Skeletal muscle tissue (tissue), 4 donors: ENCODE results near the gene CDK14. TPM values are rescaled to one million over a fixed set of nuclear protein-coding genes. Genes with fewer than 3 reads are reported as not detected.
A peak's percentile ranks its signal among the peaks of the same experiment; 100 is the strongest.

ENCODE experiments used
- H3K27ac ChIP-seq: one replicate; pipeline ENCODE4 v1.7.0; 2013; ENCODE audit warnings: mild to moderate bottlenecking, low read depth, low read length, inconsistent platforms
- H3K27me3 ChIP-seq, 3 donors: one replicate each; pipeline ENCODE4 v1.7.0; 2013; ENCODE audit warnings: low read length in 3 of 3; ENCODE audit not compliant: control insufficient read depth in 3 of 3, insufficient read depth in 3 of 3
- H3K36me3 ChIP-seq, 3 donors: one replicate each; pipeline ENCODE4 v1.7.0; 2013; ENCODE audit warnings: low read length in 3 of 3; ENCODE audit not compliant: control insufficient read depth in 3 of 3, insufficient read depth in 3 of 3
- H3K4me1 ChIP-seq, 3 donors: one replicate each; pipeline ENCODE4 v1.7.0; 2013; ENCODE audit warnings: low read length in 3 of 3, mild to moderate bottlenecking in 3 of 3; ENCODE audit not compliant: control insufficient read depth in 3 of 3, insufficient read depth in 3 of 3
- H3K4me3 ChIP-seq, 3 donors: one replicate each; pipeline ENCODE4 v1.7.0; 2013; ENCODE audit warnings: low read length in 3 of 3
- H3K9ac ChIP-seq, 3 donors: one replicate each; pipeline ENCODE4 v1.7.0; 2013; ENCODE audit warnings: low read length in 3 of 3, mild to moderate bottlenecking in 3 of 3, moderate library complexity in 2 of 3, low read depth in 1 of 3
- H3K9me3 ChIP-seq, 3 donors: one replicate each; pipeline ENCODE4 v1.7.0; 2013; ENCODE audit warnings: low read length in 3 of 3; ENCODE audit not compliant: control insufficient read depth in 3 of 3
- total RNA-seq: library from RNA; depleted of rRNA; stranded (reverse); fragments of >200 nt; gene quantifications from one replicate; pipeline ENCODE4 v1.2.3, GENCODE V29; 2014
- donor health status: Osteomylitis.

CDK14 gene
- total RNA-seq, 1 donor from 2014 or later: 25.1 TPM

DNA sequence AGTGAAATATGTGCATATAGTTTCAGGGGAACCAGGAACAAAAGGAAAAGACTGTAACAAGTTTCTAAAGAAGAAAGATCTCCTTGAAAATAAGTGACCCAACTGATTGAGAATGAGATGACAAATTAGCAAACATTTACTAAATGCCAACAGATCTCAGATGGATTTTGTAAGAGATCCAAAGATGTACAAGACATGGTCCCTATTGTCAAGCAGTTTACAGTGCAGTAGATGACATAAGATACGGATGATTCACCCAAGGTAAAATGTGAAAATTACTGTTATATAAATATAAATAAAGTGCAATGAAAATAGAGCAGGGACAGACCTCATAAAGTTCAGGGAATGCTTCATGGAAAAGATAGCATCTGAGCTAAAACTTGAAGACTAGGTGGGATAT lies 546.6 kb downstream of the CDK14 start:
- Histone ChIP-seq H3K9ac (no peak overlapping the region), H3K4me3 (no peak overlapping the region), H3K36me3 (no peaks in the 10 kb centered on the region), H3K27ac (no peak overlapping the region), H3K9me3 (no peaks in the 10 kb centered on the region), H3K27me3 (no peaks in the 10 kb centered on the region), H3K4me1 (no peaks in the 10 kb centered on the region)

DNA sequence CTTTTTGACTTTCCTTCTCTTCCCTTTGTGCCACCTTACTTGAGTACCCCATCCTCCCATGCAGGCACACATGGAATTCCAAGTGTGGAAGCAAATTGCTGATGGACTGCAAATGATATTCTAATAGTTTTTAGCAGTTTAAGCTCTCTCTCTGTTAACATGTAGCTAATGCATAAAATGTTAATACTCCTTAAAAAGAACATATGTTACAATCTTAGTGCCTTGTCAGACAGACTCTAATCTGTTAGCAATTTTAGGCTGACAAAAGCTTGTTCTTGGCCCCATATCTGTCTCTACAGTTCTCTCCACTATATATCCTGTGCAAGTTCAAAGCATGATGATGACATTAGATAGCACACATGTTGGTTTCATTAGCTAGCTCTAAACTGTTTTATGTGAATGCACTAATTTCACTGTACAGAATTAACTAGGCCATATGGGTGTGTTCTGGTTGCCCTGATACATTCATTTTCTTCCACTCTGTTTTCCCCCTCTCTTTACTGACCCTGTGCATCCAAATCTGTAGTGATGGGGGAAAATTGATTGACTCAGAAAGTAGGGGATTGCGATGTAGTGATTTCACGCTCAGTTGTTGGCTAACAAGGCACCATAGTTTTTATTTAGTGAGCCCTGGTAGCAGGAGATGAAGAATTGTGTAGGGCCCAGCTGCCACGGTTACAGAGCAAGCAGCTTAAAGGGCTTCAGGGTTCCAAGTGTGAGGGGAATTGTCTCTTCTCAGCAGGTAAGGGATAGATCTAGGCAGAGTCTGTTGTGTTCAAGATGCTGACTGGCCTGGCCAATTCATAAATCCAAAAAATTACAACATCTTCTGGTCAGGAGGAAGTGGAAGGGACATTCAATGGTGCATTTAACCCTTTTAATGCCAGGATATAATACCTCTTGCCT lies 553.5 kb downstream of the CDK14 start:
- no peaks in the 10 kb centered on the region for H3K4me1 ChIP-seq
- H3K9ac ChIP-seq: no peak overlapping the region
- no peak overlapping the region for H3K4me3 ChIP-seq
- H3K27ac ChIP-seq: no peak overlapping the region
- no peaks in the 10 kb centered on the region for H3K9me3 ChIP-seq
- no peaks in the 10 kb centered on the region for H3K36me3 ChIP-seq
- no peaks in the 10 kb centered on the region for H3K27me3 ChIP-seq

GRCh38 chr7:91151916-91152315 lies 555.8 kb downstream of the CDK14 start:
- no peak overlapping the region for H3K9ac ChIP-seq

DNA sequence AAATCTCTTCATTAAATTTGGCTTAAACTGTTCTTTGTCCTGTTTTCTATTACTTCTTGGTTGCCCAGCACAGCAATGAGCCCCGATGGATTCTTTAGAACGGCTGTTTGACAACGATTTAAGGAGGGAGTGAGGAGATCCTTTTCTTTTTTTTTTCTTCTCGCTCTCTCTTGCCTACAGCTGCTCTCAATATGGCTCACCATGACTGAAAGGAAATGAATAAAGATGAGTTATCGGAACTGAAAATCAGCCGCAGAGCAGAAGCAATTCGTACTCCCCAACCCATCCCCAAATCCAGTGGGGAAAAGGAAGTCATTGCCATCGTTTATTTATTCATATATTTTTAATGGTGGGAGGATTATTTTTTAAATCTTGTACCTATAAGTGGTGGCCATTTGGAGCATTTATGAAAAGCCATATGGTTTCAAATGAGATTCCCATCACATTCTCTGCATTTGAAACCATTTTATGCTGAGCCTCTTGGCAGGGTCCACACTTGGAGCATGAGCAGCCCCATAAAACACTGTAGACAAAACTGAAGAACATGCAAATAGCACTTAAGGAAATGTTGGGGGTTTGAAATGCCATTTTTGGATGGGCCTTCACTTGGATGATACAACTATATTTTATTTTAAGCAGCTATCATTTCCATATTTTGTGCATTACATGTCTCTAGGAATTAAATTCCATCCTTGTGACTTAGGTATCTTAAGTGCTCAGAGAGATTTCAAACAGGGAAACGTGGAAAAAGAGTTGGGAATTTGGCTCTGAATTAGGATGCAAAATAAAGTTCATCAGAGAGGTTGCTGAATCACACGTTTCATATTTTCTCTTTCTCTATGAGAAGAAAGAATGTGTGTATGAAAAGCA lies 560.4 kb downstream of the CDK14 start:
- Histone ChIP-seq H3K9me3 (no peaks in the 10 kb centered on the region), H3K27me3 (no peaks in the 10 kb centered on the region), H3K4me1 (no peaks in the 10 kb centered on the region), H3K27ac (no peak overlapping the region), H3K36me3 (no peaks in the 10 kb centered on the region), H3K9ac (no peak overlapping the region), H3K4me3 (no peak overlapping the region)

More at GRCh38 chr7:91151916-91152315, 555.8 kb downstream of the CDK14 start:
- Histone ChIP-seq H3K36me3 (no peaks in the 10 kb centered on the region), H3K4me1 (no peaks in the 10 kb centered on the region), H3K27me3 (no peaks in the 10 kb centered on the region), H3K4me3 (no peak overlapping the region), H3K9me3 (no peaks in the 10 kb centered on the region), H3K27ac (no peak overlapping the region)

DNA sequence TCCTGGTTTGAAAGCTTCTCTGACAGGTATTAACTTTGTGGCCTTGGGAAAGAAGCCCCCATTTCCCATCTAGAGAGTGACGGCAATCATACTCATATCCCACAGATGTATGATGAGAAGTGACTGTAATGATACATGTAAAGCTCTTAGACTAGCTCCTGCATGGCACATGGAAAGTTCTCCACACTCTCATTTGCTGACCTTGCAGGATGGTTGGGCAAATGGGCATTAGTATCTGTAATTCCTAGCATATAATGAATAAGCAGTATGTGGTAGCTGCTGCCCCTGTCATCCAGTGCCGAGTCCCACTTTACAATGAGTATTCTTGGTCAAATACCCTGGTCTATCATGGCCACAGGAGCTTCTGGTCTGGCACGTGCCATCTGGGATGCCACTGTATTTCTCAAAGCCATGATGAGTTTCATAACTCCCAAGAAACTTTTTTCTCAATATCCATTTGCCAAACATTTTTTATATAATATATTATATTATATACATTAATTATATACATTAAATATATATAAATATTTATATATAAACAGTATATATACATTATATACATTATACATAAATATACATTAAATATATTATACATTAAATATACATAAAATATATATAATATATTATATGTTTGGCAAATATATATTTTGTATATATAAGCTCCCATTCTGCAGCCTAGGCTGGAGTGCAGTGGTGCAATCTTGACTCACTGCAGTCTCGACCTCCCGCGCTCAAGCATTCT lies 561.6 kb downstream of the CDK14 start:
- H3K9me3 ChIP-seq: no peaks in the 10 kb centered on the region
- no peaks in the 10 kb centered on the region for H3K4me1 ChIP-seq
- no peaks in the 10 kb centered on the region for H3K36me3 ChIP-seq
- no peak overlapping the region for H3K4me3 ChIP-seq
- H3K27me3 ChIP-seq: no peaks in the 10 kb centered on the region
- H3K9ac ChIP-seq: no peak overlapping the region
- H3K27ac ChIP-seq: no peak overlapping the region

DNA sequence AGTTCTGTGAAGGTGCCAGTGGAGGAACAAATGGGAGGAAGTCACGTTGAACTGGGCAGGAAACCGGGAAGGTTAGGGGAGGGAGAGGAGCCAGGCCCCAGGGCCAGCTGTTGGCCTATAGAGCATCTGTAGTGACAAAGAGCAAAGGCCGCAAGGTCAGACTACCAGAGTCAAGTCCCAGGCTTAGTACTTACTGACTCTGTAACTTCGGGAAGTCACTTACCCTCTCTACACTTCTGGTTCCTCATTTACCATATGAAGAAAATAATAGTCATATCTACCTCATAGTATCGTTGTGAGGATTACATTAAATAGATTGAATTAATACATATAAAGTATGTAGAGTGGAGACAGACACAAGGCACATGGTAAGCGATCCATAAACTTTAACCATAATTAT lies 566.3 kb downstream of the CDK14 start:
- Histone ChIP-seq H3K4me1 (peaks cover 0 to 10% (median 7%) of the 10 kb centered on the region in 3 donors), H3K27ac (no peak overlapping the region), H3K9ac (no peak overlapping the region), H3K27me3 (no peaks in the 10 kb centered on the region), H3K4me3 (no peak overlapping the region), H3K9me3 (no peaks in the 10 kb centered on the region), H3K36me3 (no peaks in the 10 kb centered on the region)

DNA sequence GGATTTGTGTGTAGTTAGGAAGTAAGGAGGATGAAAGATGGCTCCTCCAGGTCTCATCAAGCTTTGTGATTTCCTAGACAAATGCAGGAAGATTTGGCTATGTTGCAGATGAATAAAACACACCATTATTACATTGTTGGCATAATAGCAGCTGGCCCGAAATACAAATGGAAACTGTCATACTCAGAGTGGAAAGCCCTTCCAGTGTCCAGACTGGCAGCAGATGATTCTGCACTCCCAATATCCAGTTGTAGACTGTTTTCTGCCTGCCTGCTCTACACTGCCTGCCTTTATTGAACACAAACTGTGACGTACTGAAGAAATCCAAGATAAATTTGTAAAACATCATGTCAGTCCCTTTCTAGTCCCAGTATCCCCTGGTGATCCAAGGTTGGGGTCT lies 568.4 kb downstream of the CDK14 start:
- Histone ChIP-seq H3K27me3 (no peaks in the 10 kb centered on the region), H3K36me3 (no peaks in the 10 kb centered on the region), H3K9ac (no peak overlapping the region), H3K4me3 (no peak overlapping the region), H3K9me3 (no peaks in the 10 kb centered on the region), H3K27ac (peak overlapping the region; percentile 48), H3K4me1 (peaks cover 0 to 10% (median 7%) of the 10 kb centered on the region in 3 donors)

- no peaks in the 10 kb centered on the region for H3K9me3 ChIP-seq
- peaks cover 0 to 10% (median 7%) of the 10 kb centered on the region in 3 donors for H3K4me1 ChIP-seq
- H3K9ac ChIP-seq: no peak overlapping the region
- no peaks in the 10 kb centered on the region for H3K36me3 ChIP-seq
- H3K27ac ChIP-seq: peak overlapping the region; percentile 48
- no peaks in the 10 kb centered on the region for H3K27me3 ChIP-seq
- H3K4me3 ChIP-seq: no peak overlapping the region
Observed at GRCh38 chr7:91165006-91165845, 569.1 kb downstream of the CDK14 start.

GRCh38 chr7:91165846-91166230 lies 569.7 kb downstream of the CDK14 start:
- H3K27me3 ChIP-seq: no peaks in the 10 kb centered on the region
- H3K9ac ChIP-seq: no peak overlapping the region
- no peak overlapping the region for H3K27ac ChIP-seq
- no peak overlapping the region for H3K4me3 ChIP-seq
- H3K9me3 ChIP-seq: no peaks in the 10 kb centered on the region
- H3K4me1 ChIP-seq: peaks cover 0 to 10% (median 7%) of the 10 kb centered on the region in 3 donors
- H3K36me3 ChIP-seq: no peaks in the 10 kb centered on the region
